Heart right ventricle (tissue), 16 donors: ENCODE data around the gene PDYN. TPM values are rescaled to one million over a fixed set of nuclear protein-coding genes. Genes with fewer than 3 reads are reported as not detected.

Source experiments
- ATAC-seq, 8 donors: fragments of 200-7000 bp; cut with Tn5 transposase; one replicate each; pipeline ENCODE4 v1.9.1; 2020; ENCODE audit warnings: mild to moderate bottlenecking in 8 of 8, moderate library complexity in 8 of 8, moderate number of reproducible peaks in 1 of 8
- DNase-seq, 2 donors: peaks; one replicate each; pipeline ENCODE4 v3.0.0-alpha.2; 2020
- H3K27ac ChIP-seq, 10 donors: fragments of 200-600 bp; sonication (generic) in 2 of 10; one replicate each; pipeline versions ENCODE4 v1.5.0 to v1.8.0; 2020 to 2022; ENCODE audit warnings: mild to moderate bottlenecking in 3 of 10
- H3K27me3 ChIP-seq, 7 donors: fragments of 200-600 bp; one replicate each; pipeline ENCODE4 v1.8.0; 2021 to 2022; ENCODE audit warnings: mild to moderate bottlenecking in 2 of 7
- H3K36me3 ChIP-seq, 9 donors: fragments of 200-600 bp; sonication (generic) in 1 of 9; one replicate each; pipeline versions ENCODE4 v1.5.0 to v1.8.0; 2020 to 2022; ENCODE audit warnings: mild to moderate bottlenecking in 2 of 9
- H3K4me1 ChIP-seq, 9 donors: fragments of 200-600 bp; sonication (generic) in 1 of 9; one replicate each; pipeline versions ENCODE4 v1.5.0 to v1.8.0; 2020 to 2022; ENCODE audit warnings: mild to moderate bottlenecking in 4 of 9
- H3K4me3 ChIP-seq, 10 donors: fragments of 200-600 bp; sonication (generic) in 2 of 10; one replicate each; pipeline versions ENCODE4 v1.5.0 to v1.8.0; 2020 to 2022; ENCODE audit warnings: mild to moderate bottlenecking in 7 of 10, moderate library complexity in 2 of 10
- H3K9me3 ChIP-seq, 11 donors: fragments of 200-600 bp in 10 of 11; sonication (generic) in 2 of 11; one replicate each; pipeline versions ENCODE4 v1.5.0 to v1.8.0; 2013 to 2022; ENCODE audit warnings: mild to moderate bottlenecking in 2 of 11, control low read depth in 1 of 11, moderate library complexity in 1 of 11
- CTCF ChIP-seq, 9 donors: fragments of 200-600 bp; sonication (generic) in 2 of 9; IDR thresholded peaks; one replicate each; pipeline versions ENCODE4 v1.5.0 to v1.8.0; 2021 to 2022; ENCODE audit warnings: antibody characterized with exemption in 9 of 9, mild to moderate bottlenecking in 5 of 9, moderate library complexity in 1 of 9
- WGBS, 2 donors: extraction: QIAGEN DNeasy Blood & Tissue Kit; methylation state at CpG; one replicate each; pipeline ENCODE4 v1.1.7; 2013; ENCODE audit warnings: inconsistent platforms in 1 of 2; 5-methylcytosine and 5-hydroxymethylcytosine counted together
- intact Hi-C, 10 donors: fragments of 100-400 bp; cut with DNase I; formaldehyde crosslinking; loops; one replicate each; pipeline versions ENCODE4 v1.11.1 to v1.14.2; 2022
- polyA plus RNA-seq, 2 donors: library from polyadenylated mRNA; stranded (reverse); fragments of 200-250 nt; gene quantifications; one replicate each; pipeline ENCODE4 v1.2.3, GENCODE V29; 2013
- total RNA-seq, 10 donors: library from RNA; stranded (reverse); fragmentation: NEBNext Ultra II Directional in 3 of 10; extraction: Animal tissue kit (Norgen Biotek cat#: 25700) in 3 of 10; gene quantifications; one replicate each; pipeline versions ENCODE4 v1.2.1 to v1.2.4, GENCODE V29; 2021 to 2023
- donor health status: Arrhythmogenic right ventricular cardiomyopathy.
- donor health status: ischemic (EF 13 %, LVEDD 7.1; RV severe dilation, severe dysfunction).
- donor health status: healthy with polysubstance abuse.
- donor health status: DM: no; HTN: yes; CAD: no.
- donor health status: DM: no; HTN: no; CAD: no.
- donor health status: ischemic (EF 25% LVEDD 6.9; RV normal size, moderate dysfunction).
- donor health status: ischemic (EF 25% LVEDD 5.7; RV mildly dilated, moderate dysfunction).
- donor health status: healthy.
- donor health status: DM: yes; HTN: yes; CAD: no.
- donor health status: Ischemic cardiomyopathy.
- donor health status: ischemic (EF 35%, LVEDD 5.7; RV mildly dilated, moderate dysfunction).
- donor health status: nonischemic (EF 11% LVEDD 7.7; RV severe dilation, severe dysfunction).
- donor health status: DM: yes; HTN: yes; CAD: no.
- donor health status: PGD.
- donor health status: ischemic (EF 29% LVEDD 5.4; RV normal size, mild dysfunction).
- donor health status: nonischemic (EF 23%, LVEDD 6.1; RV moderate dilation, normal function).

PDYN gene
- total and polyA plus RNA-seq, 12 donors, result not detected

DNA sequence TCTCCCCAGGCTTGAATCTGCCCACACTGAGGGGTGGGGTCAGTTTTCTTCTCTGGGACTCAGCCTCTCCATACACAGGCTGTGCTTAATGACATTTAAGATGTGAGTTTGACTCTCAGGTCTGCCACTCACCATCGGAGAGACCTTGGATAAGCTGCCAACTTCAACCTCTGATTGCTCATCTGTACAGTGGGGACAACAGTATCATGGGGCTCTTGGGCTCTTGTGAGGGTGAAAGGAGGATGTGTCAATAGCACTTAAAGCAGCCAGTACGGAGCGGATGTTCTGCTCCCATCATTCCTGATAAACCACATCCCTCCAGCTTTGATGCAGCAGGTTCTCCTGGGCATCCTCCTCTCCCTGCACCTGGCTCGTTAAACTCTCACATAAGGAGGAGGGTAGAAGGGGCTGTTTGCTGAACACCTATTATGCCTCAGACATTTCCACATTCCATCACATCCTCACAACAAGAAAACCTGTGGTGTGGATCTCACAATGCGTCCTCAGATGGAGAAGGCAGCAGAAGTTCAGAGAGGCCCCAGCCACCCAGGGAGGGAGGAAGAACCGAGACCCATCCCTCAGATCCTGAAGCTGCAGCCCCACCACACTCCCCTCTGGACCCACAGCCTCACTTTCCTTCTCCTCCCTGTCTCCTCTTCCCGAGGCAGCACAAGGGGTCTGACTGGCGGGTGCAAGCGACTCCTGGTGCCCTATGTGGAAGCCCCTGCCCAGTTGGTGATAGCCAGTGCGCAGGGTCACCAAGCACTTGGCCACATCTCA lies 1.9 kb upstream of the PDYN start:
- intact Hi-C loops, result no loop called here
- Histone ChIP-seq H3K27me3 (peaks cover 0 to 90% (median 67%) of the 10 kb centered on the region in 7 donors), H3K27ac (no peak overlapping the region), H3K9me3 (no peaks in the 10 kb centered on the region), H3K36me3 (no peaks in the 10 kb centered on the region), H3K4me3 (no peak overlapping the region), H3K4me1 (no peaks in the 10 kb centered on the region)
- TF ChIP-seq CTCF (IDR thresholded peaks at IDR 0.05), result no peak
- ATAC-seq, result no peak
- 81% methylated on average over 10 of the region's 10 CpGs for WGBS, 2 donors
- no peak for DNase-seq

- ATAC-seq, result no peak
- DNase-seq, result no peak
- no peaks in the 10 kb centered on the region for H3K36me3 ChIP-seq
- no peak for TF ChIP-seq CTCF (IDR thresholded peaks at IDR 0.05)
- intact Hi-C loops, result no loop called here
- no peaks in the 10 kb centered on the region for H3K9me3 ChIP-seq
- no peak overlapping the region for H3K4me3 ChIP-seq
- H3K4me1 ChIP-seq, result no peaks in the 10 kb centered on the region
- H3K27me3 ChIP-seq, result peaks cover 0 to 94% (median 78%) of the 10 kb centered on the region in 7 donors
- 83 to 87% methylated on average over 14 of the region's 14 CpGs for WGBS, 2 donors
- H3K27ac ChIP-seq, result no peak overlapping the region
Measured at GRCh38 chr20:1994627-1995026, 769 bp upstream of the PDYN start.

DNA sequence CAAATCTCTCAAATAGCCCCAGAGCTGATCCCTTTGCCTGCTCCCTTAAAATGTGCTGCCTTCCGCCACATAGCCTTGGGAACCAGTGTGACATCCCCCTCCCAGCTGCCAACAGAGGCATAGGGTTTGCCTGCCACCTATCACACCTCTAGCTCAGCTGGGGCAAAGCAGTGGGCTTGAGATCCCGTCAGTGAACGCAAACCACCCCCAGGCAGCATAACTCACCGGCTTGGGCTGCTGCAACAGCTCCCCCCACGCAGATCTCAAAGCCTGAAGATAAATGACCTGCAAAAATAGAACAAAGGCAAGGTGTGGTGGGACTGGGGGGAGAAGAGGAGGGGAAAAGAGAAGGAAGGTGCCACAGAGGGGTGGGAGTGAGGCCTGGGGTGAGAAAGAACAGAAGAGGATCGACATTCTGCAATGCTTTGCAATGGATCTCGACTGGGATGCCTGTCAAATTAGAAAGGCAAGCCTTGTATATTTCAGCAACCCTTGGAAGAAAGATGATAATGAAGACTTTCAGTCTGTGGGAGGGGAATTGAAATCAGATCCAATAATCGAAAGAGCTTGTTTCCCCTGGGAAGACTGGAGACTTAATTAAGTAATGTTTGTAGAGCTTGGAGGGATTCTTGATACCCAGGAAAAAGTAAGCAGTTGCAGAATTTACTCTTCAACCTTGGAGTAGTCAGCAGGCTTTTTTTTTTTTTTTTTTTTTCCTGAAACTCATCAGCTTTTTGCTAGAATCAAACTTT lies 1.3 kb downstream of the PDYN start:
- Histone ChIP-seq H3K27me3 (peaks cover 0 to 79% (median 71%) of the 10 kb centered on the region in 7 donors), H3K4me3 (no peak overlapping the region), H3K36me3 (no peaks in the 10 kb centered on the region), H3K27ac (no peak overlapping the region), H3K9me3 (no peaks in the 10 kb centered on the region), H3K4me1 (no peaks in the 10 kb centered on the region)
- no peak for TF ChIP-seq CTCF (IDR thresholded peaks at IDR 0.05)
- DNase-seq (no peak), ATAC-seq (no peak)
- WGBS, 2 donors, result 22 to 25% methylated on average over 8 of the region's 8 CpGs
- intact Hi-C loops, result no loop called here

- DNase-seq (no peak), ATAC-seq (peak in 1 of 8 donors; percentile 50)
- Histone ChIP-seq H3K9me3 (no peaks in the 10 kb centered on the region), H3K27me3 (peaks cover 0 to 67% (median 54%) of the 10 kb centered on the region in 7 donors), H3K36me3 (no peaks in the 10 kb centered on the region), H3K4me1 (no peaks in the 10 kb centered on the region), H3K4me3 (no peak overlapping the region), H3K27ac (no peak overlapping the region)
- no peak for TF ChIP-seq CTCF (IDR thresholded peaks at IDR 0.05)
- intact Hi-C loops, result loop anchor here in 1 of 10 donors (5.0 kb wide), 1 partner anchor 49 kb away; no protein-coding TSS in a partner anchor
- 44 to 46% methylated on average over 3 of the region's 3 CpGs for WGBS, 2 donors
Measured at GRCh38 chr20:1987826-1988225, 6.0 kb downstream of the PDYN start.
